BLaER1 (cell line): Measurements from ENCODE around the gene NR2E3.

Experiments
- H3K27ac ChIP-seq: shearing (Covaris generic); formaldehyde crosslinking; 2 replicates; pipeline ENCODE4 v1.8.1; 2022
- H3K27me3 ChIP-seq: shearing (Covaris generic); formaldehyde crosslinking; 2 replicates; pipeline ENCODE4 v1.8.1; 2022
- H3K36me3 ChIP-seq: shearing (Covaris generic); formaldehyde crosslinking; 2 replicates; pipeline ENCODE4 v1.8.1; 2022
- H3K4me1 ChIP-seq: shearing (Covaris generic); formaldehyde crosslinking; 2 replicates; pipeline ENCODE4 v1.8.1; 2022
- H3K4me2 ChIP-seq: shearing (Covaris generic); formaldehyde crosslinking; 2 replicates; pipeline ENCODE4 v1.8.1; 2022
- H3K4me3 ChIP-seq: shearing (Covaris generic); formaldehyde crosslinking; 2 replicates; pipeline ENCODE4 v1.8.1; 2022
- H3K9ac ChIP-seq: shearing (Covaris generic); formaldehyde crosslinking; 2 replicates; pipeline ENCODE4 v1.8.1; 2022
- H3K9me3 ChIP-seq: shearing (Covaris generic); formaldehyde crosslinking; 2 replicates; pipeline ENCODE4 v1.8.1; 2022
- H4K20me1 ChIP-seq: shearing (Covaris generic); formaldehyde crosslinking; 2 replicates; pipeline ENCODE4 v1.8.1; 2022
- Cebpa-rat ChIP-seq: shearing (Covaris generic); IDR thresholded peaks from 2 replicates; pipeline ENCODE4 v1.8.1; 2022

The NR2E3 gene

GRCh38 chr15:71790081-71790480 lies 20.3 kb upstream of the NR2E3 start:
- H3K4me2 ChIP-seq: no peak overlapping the region
- no peak overlapping the region for H3K4me3 ChIP-seq
- TF ChIP-seq Cebpa-rat: no peak
- H3K9me3 ChIP-seq: no peaks in the 10 kb centered on the region
- no peak overlapping the region for H3K9ac ChIP-seq
- no peaks in the 10 kb centered on the region for H3K36me3 ChIP-seq
- no peak overlapping the region for H3K27ac ChIP-seq
- peaks cover 7% of the 10 kb centered on the region for H3K4me1 ChIP-seq
- no peaks in the 10 kb centered on the region for H4K20me1 ChIP-seq
- no peaks in the 10 kb centered on the region for H3K27me3 ChIP-seq

GRCh38 chr15:71791975-71792374 lies 18.4 kb upstream of the NR2E3 start:
- Histone ChIP-seq H3K4me3 (no peak overlapping the region), H3K4me2 (no peak overlapping the region), H3K9ac (no peak overlapping the region), H3K27me3 (no peaks in the 10 kb centered on the region), H3K27ac (no peak overlapping the region), H4K20me1 (no peaks in the 10 kb centered on the region), H3K36me3 (no peaks in the 10 kb centered on the region), H3K9me3 (no peaks in the 10 kb centered on the region), H3K4me1 (no peaks in the 10 kb centered on the region)
- TF ChIP-seq Cebpa-rat: no peak

GRCh38 chr15:71792521-71792920 lies 17.8 kb upstream of the NR2E3 start:
- H3K36me3 ChIP-seq: no peaks in the 10 kb centered on the region
- H3K9me3 ChIP-seq: no peaks in the 10 kb centered on the region
- H3K9ac ChIP-seq: no peak overlapping the region
- TF ChIP-seq Cebpa-rat: no peak
- no peaks in the 10 kb centered on the region for H4K20me1 ChIP-seq
- no peak overlapping the region for H3K4me3 ChIP-seq
- no peak overlapping the region for H3K27ac ChIP-seq
- no peaks in the 10 kb centered on the region for H3K4me1 ChIP-seq
- no peak overlapping the region for H3K4me2 ChIP-seq
- no peaks in the 10 kb centered on the region for H3K27me3 ChIP-seq

GRCh38 chr15:71798641-71799040 lies 11.7 kb upstream of the NR2E3 start:
- no peak for TF ChIP-seq Cebpa-rat
- Histone ChIP-seq H3K27me3 (no peaks in the 10 kb centered on the region), H3K36me3 (no peaks in the 10 kb centered on the region), H3K4me3 (no peak overlapping the region), H4K20me1 (no peaks in the 10 kb centered on the region), H3K4me2 (no peak overlapping the region), H3K4me1 (no peaks in the 10 kb centered on the region), H3K9me3 (no peaks in the 10 kb centered on the region), H3K27ac (no peak overlapping the region), H3K9ac (no peak overlapping the region)

DNA sequence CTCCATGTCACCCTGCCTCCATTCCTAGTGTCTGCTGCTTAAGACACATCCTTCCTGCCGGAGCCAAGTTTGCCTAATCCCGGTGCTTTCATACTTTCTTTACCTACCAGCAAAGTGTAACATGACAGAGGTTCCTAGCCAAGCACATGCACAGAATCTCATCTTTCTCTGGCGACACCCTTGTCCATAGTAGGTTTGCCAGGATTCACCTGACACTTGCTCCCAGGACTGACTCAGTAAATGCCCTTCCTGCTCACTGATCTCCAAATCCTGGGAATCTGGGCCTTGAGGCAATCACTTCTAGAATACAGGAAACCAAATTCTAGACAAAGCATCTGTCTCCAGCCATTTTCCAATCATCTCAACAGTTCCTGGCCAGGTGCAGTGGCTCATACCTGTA lies 10.2 kb upstream of the NR2E3 start:
- Histone ChIP-seq H3K27me3 (no peaks in the 10 kb centered on the region), H3K27ac (no peak overlapping the region), H3K9me3 (no peaks in the 10 kb centered on the region), H4K20me1 (no peaks in the 10 kb centered on the region), H3K36me3 (no peaks in the 10 kb centered on the region), H3K9ac (no peak overlapping the region), H3K4me3 (no peak overlapping the region), H3K4me2 (no peak overlapping the region), H3K4me1 (peaks cover 14% of the 10 kb centered on the region)
- no peak for TF ChIP-seq Cebpa-rat

- Histone ChIP-seq H3K4me1 (peaks cover 17% of the 10 kb centered on the region), H3K27me3 (no peaks in the 10 kb centered on the region), H3K9me3 (no peaks in the 10 kb centered on the region), H3K4me2 (no peak overlapping the region), H3K4me3 (no peak overlapping the region), H3K27ac (no peak overlapping the region), H4K20me1 (no peaks in the 10 kb centered on the region), H3K36me3 (no peaks in the 10 kb centered on the region), H3K9ac (no peak overlapping the region)
- TF ChIP-seq Cebpa-rat: no peak
These were observed 9.3 kb upstream of the NR2E3 start for GRCh38 chr15:71800835-71801745.

GRCh38 chr15:71801935-71802655 lies 8.3 kb upstream of the NR2E3 start:
- Histone ChIP-seq H3K4me1 (peaks cover 27% of the 10 kb centered on the region), H3K4me2 (no peak overlapping the region), H3K4me3 (no peak overlapping the region), H3K9me3 (no peaks in the 10 kb centered on the region), H3K27ac (no peak overlapping the region), H3K36me3 (no peaks in the 10 kb centered on the region), H3K27me3 (no peaks in the 10 kb centered on the region), H3K9ac (no peak overlapping the region), H4K20me1 (no peaks in the 10 kb centered on the region)
- no peak for TF ChIP-seq Cebpa-rat

- H4K20me1 ChIP-seq: no peaks in the 10 kb centered on the region
- no peaks in the 10 kb centered on the region for H3K9me3 ChIP-seq
- no peak overlapping the region for H3K9ac ChIP-seq
- H3K4me1 ChIP-seq: peaks cover 34% of the 10 kb centered on the region
- no peaks in the 10 kb centered on the region for H3K36me3 ChIP-seq
- H3K27ac ChIP-seq: no peak overlapping the region
- no peak overlapping the region for H3K4me2 ChIP-seq
- H3K27me3 ChIP-seq: no peaks in the 10 kb centered on the region
- H3K4me3 ChIP-seq: no peak overlapping the region
- TF ChIP-seq Cebpa-rat: no peak
These were observed 7.6 kb upstream of the NR2E3 start for GRCh38 chr15:71802770-71803169.

DNA sequence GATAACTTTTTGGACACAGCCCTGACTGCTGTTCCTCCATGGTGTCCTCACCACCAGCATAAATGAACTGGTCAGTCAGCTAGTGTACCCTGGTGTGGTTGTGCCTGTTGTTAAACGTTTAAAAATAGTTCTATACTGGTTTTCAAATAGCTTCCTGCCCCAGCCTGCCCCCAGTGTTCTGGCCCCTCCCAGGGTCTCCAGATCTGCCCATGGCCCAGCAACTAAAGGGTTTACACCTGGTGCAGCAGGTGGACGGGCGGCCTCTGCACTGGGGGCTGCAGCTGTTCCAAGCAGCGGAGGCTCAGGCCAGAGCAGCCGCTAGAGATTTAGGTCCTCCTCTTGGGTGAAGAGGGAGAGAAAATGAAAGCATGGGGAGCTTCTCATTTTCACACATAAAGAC lies 6.1 kb upstream of the NR2E3 start:
- H4K20me1 ChIP-seq: no peaks in the 10 kb centered on the region
- no peaks in the 10 kb centered on the region for H3K27me3 ChIP-seq
- TF ChIP-seq Cebpa-rat: no peak
- H3K9me3 ChIP-seq: no peaks in the 10 kb centered on the region
- peaks cover 41% of the 10 kb centered on the region for H3K4me1 ChIP-seq
- no peak overlapping the region for H3K27ac ChIP-seq
- no peaks in the 10 kb centered on the region for H3K36me3 ChIP-seq
- no peak overlapping the region for H3K4me3 ChIP-seq
- no peak overlapping the region for H3K9ac ChIP-seq
- H3K4me2 ChIP-seq: peak overlapping the region; percentile 9; the same call in 1 of the 2 replicates
